SIG-M5 treated with dmso at 0.1 percent for 504 hours (cell line): ENCODE measurements around the gene ERCC6.
A peak's percentile ranks its signal among the peaks of the same experiment; 100 is the strongest.

Source experiments
- DNase-seq: peaks from one replicate; lab custom pipeline; 2025; ENCODE audit not compliant: unreplicated experiment; lab: John Stamatoyannopoulos, UW

Gene ERCC6

DNA sequence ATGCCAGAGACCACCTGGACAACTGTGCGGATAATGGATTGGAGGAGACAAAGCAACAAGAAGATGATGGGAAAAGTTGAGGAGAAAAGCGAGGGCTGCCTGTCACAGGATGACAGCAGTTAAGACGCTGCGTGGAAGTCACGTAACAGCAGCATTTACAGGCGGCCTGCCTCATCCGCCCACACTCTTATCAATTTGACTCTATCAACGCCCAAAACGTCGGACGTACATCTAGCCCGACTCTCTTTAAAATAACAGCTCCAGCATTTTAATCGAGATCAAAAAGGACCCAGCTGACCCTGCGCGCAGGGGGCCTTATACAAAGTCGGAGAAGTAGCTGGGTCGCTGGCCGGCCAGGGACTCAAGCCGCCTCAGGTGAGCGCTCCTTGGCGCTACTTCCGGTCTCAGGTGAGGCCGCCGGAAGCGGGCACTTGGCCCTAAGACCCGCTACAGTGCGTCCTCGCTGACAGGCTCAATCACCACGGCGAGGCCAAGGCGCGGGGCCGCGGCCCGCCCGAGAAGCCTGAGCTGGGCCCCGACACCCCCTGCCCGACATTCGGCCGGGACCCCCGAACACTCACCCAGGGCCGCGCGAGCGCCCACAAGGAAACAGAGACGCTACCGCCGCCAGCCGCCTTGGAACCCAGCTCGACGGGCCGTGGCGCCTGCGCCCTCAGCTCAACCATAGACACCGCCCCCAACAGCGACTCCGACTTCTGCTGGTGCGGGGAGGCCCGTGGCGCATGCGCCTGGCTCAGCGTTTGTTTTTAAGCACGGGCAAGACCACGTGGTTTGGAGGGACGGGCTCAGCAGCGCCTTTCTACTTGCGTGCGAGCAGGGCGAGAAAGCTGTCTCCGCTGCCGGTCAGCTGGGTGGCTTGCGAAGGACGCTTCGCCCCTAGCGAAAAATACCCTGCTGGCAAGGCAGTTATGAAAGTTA lies at the start of gene ERCC6:
TSS of gene ERCC6 (minus strand) at position 741 of the 939 bp plus-strand sequence.
- DNase-seq, result peak; percentile 92

DNA sequence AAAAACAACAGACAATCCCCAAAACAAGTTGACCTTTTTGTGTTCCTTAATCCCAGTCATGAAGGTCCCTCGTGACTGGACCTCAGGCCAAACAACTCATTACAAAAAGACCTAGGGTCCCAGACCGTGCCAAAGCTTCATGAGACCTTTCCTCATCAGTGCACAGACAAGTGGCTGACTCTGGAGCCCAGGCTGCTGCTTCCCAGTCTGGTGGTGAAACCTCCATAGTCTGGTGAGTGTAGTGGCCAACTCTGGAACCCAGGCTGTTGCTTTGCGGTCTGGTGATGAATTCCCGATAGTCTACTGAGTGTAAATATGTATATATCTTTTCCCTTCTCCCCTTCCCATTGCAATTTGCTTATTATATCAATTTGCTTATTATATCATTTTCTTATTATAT lies 49.1 kb upstream of the ERCC6 start:
- no peak for DNase-seq

DNA sequence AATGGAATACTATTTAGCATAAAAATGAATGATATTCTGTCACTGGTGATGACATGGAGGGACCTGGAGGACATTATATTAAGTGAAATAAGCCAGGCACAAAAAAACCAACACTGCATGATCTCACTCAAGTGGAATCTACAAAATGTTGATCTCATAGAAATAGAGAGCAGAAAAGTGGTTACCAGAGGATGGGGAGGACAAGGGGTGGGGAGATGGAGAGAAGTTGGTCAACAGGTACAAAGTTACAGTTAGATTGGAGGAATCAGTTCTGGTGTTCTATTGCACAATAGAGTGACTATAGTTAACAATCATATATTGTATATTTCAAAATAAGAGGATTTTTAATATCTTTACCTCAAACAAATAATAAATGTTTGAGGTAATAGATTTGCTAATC lies 46.5 kb upstream of the ERCC6 start:
- DNase-seq, result no peak

DNA sequence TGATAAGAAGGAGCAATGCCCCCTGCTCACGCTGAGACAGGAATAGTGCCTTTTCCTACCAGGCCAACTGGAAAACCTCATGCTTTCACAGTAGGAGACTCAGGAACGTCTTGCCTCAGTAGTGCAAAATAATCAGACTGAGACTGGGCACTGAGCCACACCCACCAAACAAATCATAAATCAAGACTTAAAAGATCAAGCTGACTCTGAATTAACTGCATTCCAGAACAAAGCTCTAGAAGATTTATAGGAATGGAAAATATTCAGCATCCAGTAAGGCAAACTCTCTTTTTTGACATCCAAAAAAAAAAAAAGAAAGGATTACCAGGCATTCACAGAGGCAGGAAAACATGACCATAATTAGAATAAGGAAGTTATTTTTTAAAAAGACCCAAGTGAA lies 40.7 kb upstream of the ERCC6 start:
- DNase-seq, result no peak

DNA sequence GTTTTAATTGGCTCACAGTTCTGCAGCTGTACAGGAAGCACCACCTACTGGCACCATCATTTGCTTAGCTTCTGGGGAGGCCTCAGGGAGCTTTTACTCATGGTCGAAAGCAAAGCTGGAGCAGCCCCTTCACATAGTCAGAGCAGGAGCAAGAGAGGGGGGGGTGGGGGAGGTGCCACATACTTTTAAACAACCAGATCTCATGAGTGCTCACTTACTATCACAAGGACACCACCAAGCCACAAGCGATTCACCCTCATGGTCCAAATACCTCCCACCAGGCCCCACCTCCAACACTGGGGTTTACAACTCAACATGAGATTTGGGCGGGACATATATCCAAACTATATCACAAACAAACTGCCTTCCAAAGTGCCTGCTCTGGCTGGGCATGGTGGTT lies 39.5 kb upstream of the ERCC6 start:
- no peak for DNase-seq

DNA sequence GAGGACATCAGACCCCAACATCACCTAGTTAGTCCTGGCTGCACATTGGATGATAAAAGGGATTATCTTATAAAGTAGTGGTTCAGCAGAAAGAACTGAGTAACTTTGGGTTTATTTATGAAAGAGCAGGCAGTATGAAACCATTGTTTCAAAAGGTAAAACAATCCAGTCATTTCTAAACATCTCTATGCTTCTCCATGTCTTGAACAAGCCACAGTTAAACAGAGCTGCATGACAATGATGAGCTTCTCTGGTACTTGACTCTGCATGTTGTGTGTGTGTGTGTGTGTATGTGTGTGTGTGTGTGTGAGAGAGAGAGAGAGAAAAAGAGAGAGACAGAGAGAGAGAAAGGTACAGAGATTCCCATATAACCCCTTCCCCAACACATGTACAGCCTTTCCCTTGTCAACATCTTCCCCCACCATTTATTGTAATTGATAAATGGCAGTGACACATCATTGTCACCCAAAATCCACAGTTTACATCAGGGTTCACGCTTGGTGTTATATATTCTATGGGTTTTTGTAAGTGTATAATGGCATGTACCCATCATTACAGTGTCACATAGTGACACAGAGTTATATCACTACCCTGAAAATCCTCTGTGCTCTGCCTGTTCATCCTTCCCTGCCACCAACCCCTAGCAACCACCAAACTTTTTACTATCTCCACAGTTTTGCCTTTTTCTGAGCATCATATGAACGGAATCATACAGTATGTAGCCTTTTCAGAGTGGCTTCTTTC lies 38.4 kb upstream of the ERCC6 start:
- DNase-seq, result no peak

DNA sequence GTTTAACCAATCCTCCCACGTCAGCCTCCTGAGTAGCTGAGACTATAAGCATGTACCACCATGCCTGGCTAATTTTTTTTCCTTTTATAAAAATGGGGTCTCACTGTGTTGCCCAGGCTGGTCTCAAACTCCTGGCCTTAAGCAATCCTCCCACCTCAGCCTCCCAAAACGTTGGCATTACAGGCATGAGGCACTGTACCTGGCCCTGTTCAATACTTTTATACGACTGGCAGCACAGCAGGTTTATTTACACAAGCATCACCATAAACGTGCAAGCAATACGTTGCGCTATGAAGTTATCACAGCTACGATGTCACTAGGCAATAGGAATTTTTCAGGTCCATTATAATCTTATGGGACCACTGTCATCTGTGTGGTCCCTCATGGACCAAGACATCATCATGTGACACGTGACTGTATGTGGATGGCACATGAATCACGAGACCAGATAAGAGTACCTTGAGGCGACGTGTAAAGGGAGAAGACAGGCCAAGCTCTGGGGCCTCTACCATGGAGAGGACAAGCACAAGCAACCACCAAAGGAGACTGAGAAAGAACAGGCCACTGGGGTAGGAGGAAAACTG lies 36.7 kb upstream of the ERCC6 start:
- no peak for DNase-seq

- DNase-seq, result no peak
These were observed 33.7 kb upstream of the ERCC6 start for GRCh38 chr10:49572594-49573114.

GRCh38 chr10:49571388-49571787 lies 32.5 kb upstream of the ERCC6 start:
- no peak for DNase-seq

DNA sequence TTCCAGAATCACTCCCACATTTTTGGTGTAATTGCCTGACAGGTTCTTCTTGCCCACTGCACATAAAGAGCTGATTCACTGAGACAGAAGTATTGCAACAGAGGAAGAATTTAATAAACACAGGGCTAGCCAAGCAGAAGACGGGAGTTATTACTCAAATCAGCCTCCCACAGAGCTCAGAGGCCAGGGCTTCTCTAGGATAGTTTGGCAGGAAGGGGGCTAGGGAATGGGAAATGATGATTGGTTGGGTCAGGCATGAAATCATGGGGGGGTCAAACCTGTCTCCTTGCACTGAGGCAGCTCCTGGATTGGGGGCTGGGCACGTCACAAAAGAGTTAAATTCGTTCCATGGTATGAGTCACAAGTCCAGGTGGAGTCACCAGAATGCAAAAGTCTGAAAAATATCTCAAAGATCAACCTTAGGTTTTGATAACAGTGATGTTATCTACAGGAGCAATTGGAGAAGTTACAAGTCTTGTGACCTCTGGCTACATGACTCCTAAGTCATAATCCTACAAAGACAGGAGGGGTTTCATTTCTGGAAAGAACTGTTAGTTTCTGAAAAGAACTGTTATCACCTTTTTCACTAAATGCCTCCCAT lies 30.2 kb upstream of the ERCC6 start:
- peak; percentile 8 for DNase-seq

- no peak for DNase-seq
These were observed 29.3 kb upstream of the ERCC6 start for GRCh38 chr10:49568235-49568634.

GRCh38 chr10:49567810-49568209 lies 28.9 kb upstream of the ERCC6 start:
- DNase-seq, result no peak

DNA sequence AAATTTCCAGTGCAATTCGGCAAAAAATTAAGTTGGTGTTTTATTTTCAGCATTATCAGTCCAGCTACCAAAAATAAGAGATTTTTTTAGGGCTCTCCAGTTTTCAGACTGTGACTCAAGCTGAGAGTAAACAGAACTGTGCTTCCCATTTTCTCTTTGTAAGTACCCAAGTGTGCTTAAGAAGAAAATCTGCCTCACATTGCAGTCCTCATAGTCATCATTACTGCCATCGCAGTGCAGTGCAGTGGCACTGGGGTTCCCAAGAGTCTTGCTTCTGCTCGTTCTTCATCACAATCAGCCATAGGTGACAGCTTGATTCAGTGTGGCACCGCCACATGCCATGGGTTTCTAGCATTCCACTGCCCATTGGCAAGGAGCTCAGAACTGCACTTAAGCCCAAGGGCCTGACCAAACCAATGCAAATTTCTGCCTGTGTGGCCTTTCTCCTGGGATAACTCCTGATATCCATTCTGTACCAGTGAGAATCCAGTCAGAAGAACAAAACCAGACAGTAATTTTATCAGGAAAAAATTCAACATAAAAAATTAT lies 25.6 kb upstream of the ERCC6 start:
- DNase-seq, result no peak

DNA sequence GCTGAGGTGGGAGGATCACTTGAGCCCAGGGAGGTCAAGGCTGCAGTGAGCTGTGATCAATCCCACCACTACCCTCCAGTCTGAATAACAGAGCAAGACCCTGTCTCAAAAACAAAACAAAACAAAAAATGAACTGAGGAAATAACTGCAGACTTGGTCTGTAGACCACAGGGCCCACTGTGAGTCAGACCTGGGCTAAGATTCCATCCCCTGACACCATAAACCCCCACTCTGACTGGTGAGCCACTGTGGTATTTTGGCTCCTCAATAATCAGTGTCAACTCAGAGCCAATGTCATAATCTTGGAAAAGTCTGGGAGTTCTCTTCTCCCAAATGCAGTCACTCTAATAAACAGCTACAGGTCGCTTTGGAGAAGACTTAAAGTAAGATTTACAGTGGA lies 24.0 kb upstream of the ERCC6 start:
- no peak for DNase-seq

DNA sequence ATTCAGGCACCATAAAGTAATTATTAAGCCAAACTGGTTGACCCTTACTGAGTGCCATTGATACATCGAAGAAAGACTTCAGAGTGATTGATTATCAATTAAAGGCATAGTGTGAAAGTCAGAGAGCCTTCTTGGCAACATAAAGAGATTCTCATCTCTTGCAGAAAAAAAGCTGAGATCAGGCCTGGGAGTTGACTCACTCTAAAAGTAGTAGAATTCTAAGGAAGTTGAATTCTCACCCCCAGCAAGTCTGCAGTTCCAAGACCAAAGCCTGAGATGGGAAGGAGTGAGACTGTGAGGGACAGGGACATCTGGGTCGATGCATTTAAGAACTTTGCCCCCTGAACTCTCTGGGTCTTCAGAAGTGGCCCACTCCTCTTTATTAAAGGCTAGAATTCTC lies 21.6 kb upstream of the ERCC6 start:
- DNase-seq, result no peak

DNA sequence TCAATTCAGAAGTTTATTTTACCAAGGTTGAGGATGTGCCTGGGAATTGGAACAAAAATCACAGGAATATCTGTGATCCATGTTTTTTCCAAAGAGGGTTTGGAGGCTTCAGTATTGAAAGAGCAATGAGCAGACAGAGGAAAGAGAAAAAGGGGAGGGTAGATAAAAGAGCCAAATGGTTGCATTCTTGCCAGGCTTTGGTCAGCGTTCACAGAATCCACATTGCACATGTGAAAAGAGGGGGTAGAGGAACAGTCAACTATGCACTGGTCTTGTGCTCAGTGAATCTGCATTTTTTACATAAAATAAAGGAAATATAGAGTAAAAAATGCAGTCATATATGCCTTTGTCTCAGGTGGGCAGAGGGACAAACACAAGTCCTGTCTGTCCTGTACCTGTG lies 20.6 kb upstream of the ERCC6 start:
- DNase-seq, result no peak

DNA sequence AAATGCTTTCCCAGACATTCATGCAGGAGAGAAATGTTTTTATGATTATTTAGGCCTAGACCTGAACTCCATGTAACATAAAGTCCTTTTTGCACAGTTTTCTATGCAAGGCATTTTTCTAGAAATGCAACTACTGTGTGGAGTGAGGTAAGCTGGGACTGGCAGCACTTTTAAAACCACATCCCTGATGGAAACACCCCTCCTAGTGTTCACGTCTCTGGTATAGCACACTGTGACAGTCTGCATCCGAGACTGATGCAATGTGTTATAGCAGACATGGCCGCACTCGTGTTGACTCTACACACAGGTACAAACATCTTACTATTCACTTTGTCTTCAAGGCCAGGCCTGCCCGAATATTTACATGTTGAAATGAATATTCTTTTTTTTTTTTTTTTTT lies 19.3 kb upstream of the ERCC6 start:
- DNase-seq, result no peak

DNA sequence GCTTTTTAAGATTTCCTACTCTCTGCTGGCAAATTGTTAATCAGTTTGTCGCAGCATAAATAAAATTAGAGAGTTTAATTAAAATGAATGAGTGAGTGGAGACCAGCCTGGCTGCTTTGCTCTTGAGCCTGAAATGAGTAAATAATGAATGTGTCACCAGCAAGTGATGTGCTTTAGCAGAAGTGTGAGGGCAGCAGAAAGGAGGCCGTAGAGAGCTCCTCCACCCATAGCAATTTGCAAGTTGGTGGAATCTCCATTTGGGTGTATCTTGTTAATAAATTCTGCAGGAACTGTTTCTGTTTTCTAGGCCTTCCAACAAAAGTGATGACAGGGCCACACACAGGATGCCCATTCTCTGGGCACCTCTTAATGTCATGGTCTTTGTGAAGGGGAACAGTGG lies 18.8 kb upstream of the ERCC6 start:
- DNase-seq, result no peak

GRCh38 chr10:49556723-49557122 lies 17.8 kb upstream of the ERCC6 start:
- no peak for DNase-seq

GRCh38 chr10:49552277-49552676 lies 13.4 kb upstream of the ERCC6 start:
- DNase-seq, result no peak

GRCh38 chr10:49550563-49550962 lies 11.6 kb upstream of the ERCC6 start:
- no peak for DNase-seq
